ENCODE measurements around the gene TMEM253.

DNA sequence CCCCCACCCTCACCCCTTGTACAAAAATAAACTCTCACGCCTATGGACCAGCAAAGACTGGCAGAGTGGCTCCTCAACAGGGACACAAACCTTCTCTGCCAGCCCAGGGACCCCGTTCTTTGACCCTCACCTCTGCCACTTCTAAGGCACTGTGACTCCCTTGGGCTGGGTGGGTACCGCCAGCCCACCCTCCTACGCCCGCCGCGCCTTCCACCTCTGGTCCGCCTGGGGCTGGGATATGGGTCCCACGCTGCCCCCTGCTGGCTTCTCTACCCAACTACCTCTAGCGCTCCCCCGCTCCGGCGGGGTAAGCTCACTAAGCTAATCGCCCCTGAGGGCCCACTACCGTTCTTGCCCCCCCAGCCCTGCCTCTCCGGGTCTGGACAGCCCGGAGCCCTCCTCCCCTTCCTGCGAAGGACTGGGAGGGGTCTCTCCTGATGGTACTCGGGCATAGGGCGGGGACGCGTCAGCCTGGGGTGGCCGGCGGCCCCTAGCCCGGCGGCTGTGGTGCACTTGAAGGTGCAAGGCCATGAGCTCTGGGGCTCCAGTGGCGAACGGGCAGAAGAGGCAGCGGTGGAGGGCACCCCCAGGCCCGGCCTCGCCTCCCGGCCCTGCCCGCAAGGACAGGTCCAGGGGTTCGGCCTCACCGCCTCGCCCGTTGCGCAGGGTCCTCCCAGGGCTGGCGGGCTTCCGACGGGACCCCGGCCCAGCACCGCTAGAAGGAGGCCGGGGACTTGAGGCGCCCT lies 10.5 kb upstream of the TMEM253 start:
- TF ChIP-seq POLR2A (IDR thresholded peaks at IDR 0.05; ENCODE audit: low read depth, low read length) (no peak), POLR2AphosphoS5 (IDR thresholded peaks at IDR 0.05; ENCODE audit: low read depth, low read length) (no peak), TAF1 (IDR thresholded peaks at IDR 0.05; ENCODE audit: low read depth, low read length) (no peak), SPI1 (IDR thresholded peaks at IDR 0.05; ENCODE audit: low read depth, low read length) (no peak), POU2F2 (IDR thresholded peaks at IDR 0.05; ENCODE audit: low read depth, low read length) (no peak), PAX5 (IDR thresholded peaks at IDR 0.05; ENCODE audit: insufficient read depth, low read length, severe bottlenecking) (no peak)
